ENCODE results near the gene DOCK10.

DNA sequence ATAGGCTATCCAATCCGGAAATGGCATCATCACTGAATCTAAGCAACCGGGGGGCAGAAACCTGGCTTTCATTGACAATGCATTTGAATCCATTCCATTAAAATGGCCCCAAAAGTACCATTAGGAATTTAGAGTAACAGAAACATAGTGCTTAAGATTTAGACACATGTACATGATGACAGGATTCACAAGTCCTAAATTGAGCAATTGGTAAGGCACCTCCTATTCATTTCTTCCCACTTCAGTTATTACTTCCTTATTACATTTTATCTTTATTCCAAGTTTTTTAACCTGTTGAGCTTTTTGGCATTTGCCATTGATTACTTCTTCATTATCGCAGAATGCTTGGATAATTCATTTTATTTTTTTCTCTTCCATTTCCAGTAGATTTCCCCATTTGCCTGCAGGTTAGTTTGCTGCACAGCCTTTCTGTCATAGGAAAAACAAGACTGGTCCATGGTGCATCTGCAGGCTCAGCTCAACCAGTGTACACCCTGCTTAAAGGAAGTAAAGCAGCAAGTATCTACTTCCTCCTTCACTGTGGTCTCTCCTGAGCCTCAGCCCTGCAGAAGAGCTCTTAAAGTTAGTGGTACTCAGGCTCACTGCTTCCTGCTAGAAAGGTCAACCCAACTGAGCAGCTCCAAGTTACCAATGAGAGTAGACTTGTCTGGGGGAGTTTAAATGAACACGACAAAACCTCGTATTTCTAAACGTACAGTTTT, 89.2 kb downstream of the DOCK10 start:
- TF ChIP-seq, protein P1, sequence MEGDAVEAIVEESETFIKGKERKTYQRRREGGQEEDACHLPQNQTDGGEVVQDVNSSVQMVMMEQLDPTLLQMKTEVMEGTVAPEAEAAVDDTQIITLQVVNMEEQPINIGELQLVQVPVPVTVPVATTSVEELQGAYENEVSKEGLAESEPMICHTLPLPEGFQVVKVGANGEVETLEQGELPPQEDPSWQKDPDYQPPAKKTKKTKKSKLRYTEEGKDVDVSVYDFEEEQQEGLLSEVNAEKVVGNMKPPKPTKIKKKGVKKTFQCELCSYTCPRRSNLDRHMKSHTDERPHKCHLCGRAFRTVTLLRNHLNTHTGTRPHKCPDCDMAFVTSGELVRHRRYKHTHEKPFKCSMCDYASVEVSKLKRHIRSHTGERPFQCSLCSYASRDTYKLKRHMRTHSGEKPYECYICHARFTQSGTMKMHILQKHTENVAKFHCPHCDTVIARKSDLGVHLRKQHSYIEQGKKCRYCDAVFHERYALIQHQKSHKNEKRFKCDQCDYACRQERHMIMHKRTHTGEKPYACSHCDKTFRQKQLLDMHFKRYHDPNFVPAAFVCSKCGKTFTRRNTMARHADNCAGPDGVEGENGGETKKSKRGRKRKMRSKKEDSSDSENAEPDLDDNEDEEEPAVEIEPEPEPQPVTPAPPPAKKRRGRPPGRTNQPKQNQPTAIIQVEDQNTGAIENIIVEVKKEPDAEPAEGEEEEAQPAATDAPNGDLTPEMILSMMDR (conservative IDR thresholded peaks at IDR 0.05): no peak
- no peak for TF ChIP-seq EZH2 (IDR thresholded peaks at IDR 0.05; ENCODE audit: low read depth)

Data from PC-9 (cell line).